Panc1 (cell line): Measurements from ENCODE around the gene GPR84. TPM values are rescaled to one million over a fixed set of nuclear protein-coding genes. Genes with fewer than 3 reads are reported as not detected.

Experiments
- ATAC-seq: fragments of 200-7000 bp; cut with Tn5 transposase; 2 replicates; pipeline ENCODE4 v1.9.1; 2020; ENCODE audit warnings: mild to moderate bottlenecking, moderate library complexity
- BruUV-seq: library from RNA; stranded (reverse); fragments of 400-500 nt; replicated peaks from 2 replicates; lab custom pipeline; 2021; lab: Mats Ljungman, UMichigan
- CTCF ChIA-PET: fragments of 300-600 bp; sonication (Branson Sonifier 250); formaldehyde crosslinking; loops from one replicate; lab custom pipeline; 2022; ENCODE audit warnings: antibody characterized with exemption; lab: Charles Lee
- POLR2A ChIA-PET: fragments of 300-600 bp; sonication (Branson Sonifier 250); formaldehyde crosslinking; loops from one replicate; lab custom pipeline; 2022; ENCODE audit warnings: antibody characterized with exemption; lab: Charles Lee
- DNase-seq: peaks from one replicate; pipeline ENCODE4 v3.0.0-alpha.2; 2010; ENCODE audit warnings: low read depth, low spot score
- H3K27ac ChIP-seq: 2 replicates; pipeline ENCODE4 v1.5.1; 2011; ENCODE audit warnings: mild to moderate bottlenecking, low read length, inconsistent platforms
- H3K27me3 ChIP-seq: fragments of 200-500 bp; sonication (Bioruptor generic); 2 replicates; pipeline ENCODE4 v1.6.0; 2014; ENCODE audit warnings: low read length, inconsistent platforms; ENCODE audit not compliant: control insufficient read depth, insufficient read depth
- H3K36me3 ChIP-seq: fragments of 200-500 bp; sonication (Bioruptor generic); 2 replicates; pipeline ENCODE4 v1.5.1; 2014; ENCODE audit warnings: inconsistent platforms, mild to moderate bottlenecking, low read length, moderate library complexity; ENCODE audit not compliant: control insufficient read depth, insufficient read depth
- H3K4me1 ChIP-seq: 2 replicates; pipeline ENCODE4 v1.5.1; 2011; ENCODE audit warnings: inconsistent platforms, mild to moderate bottlenecking, low read length, moderate library complexity; ENCODE audit not compliant: control insufficient read depth, insufficient read depth
- H3K4me3 ChIP-seq, 2 experiments: 2 replicates each; pipeline ENCODE4 v1.5.1; 2011 to 2012; ENCODE audit warnings: low read depth in 2 of 2, low read length in 2 of 2, mild to moderate bottlenecking in 2 of 2, inconsistent platforms in 1 of 2, moderate library complexity in 1 of 2
- H3K9me3 ChIP-seq: fragments of 200-500 bp; sonication (Bioruptor generic); 2 replicates; pipeline ENCODE4 v1.5.1; 2014; ENCODE audit warnings: low read depth, mild to moderate bottlenecking, inconsistent platforms, low read length, moderate library complexity; ENCODE audit not compliant: control insufficient read depth, insufficient read depth
- POLR2AphosphoS5 ChIP-seq: IDR thresholded peaks from 2 replicates; pipeline ENCODE4 v1.6.1; 2012; ENCODE audit warnings: mild to moderate bottlenecking, low read depth, low read length, moderate library complexity
- SIN3A ChIP-seq: IDR thresholded peaks from 2 replicates; pipeline ENCODE4 v1.6.1; 2012; ENCODE audit warnings: low read depth, mild to moderate bottlenecking, low read length, moderate library complexity, borderline replicate concordance; ENCODE audit not compliant: insufficient read depth
- TCF7L2 ChIP-seq: IDR thresholded peaks from 2 replicates; pipeline ENCODE4 v1.6.1; 2011; ENCODE audit warnings: mild to moderate bottlenecking, low read depth, low read length, inconsistent platforms
- in situ Hi-C: cut with HindIII; loops from 2 replicates; pipeline ENCODE4 v1.10.0; 2016; ENCODE audit warnings: low sequenced_read_pairs, low pct_unique_long_range_greater_than_20kb
- intact Hi-C: fragments of 100-400 bp; cut with micrococcal nuclease; formaldehyde crosslinking; loops from one replicate; pipeline ENCODE4 v1.10.0; 2022; ENCODE audit not compliant: unreplicated experiment
- total RNA-seq: library from RNA; stranded (reverse); gene quantifications from one replicate; pipeline ENCODE4 v1.2.1, GENCODE V29; 2021; ENCODE audit not compliant: unreplicated experiment
- TF ChIP-seq, protein P1 (sequence below), 2 experiments: IDR thresholded peaks; 2 replicates each; pipeline ENCODE4 v1.6.1; 2011 to 2012; ENCODE audit warnings: low read depth in 2 of 2, control low read depth in 1 of 2, low read length in 1 of 2, mild to moderate bottlenecking in 1 of 2, moderate library complexity in 1 of 2; ENCODE audit not compliant: insufficient read depth in 1 of 2
- TF ChIP-seq, protein P2 (sequence below): fragments of 450-650 bp; IDR thresholded peaks from 2 replicates; pipeline ENCODE4 v1.5.1; 2017; ENCODE audit warnings: mild to moderate bottlenecking

The GPR84 gene
- total RNA-seq, 1 experiment from 2014 or later, result not detected

DNA sequence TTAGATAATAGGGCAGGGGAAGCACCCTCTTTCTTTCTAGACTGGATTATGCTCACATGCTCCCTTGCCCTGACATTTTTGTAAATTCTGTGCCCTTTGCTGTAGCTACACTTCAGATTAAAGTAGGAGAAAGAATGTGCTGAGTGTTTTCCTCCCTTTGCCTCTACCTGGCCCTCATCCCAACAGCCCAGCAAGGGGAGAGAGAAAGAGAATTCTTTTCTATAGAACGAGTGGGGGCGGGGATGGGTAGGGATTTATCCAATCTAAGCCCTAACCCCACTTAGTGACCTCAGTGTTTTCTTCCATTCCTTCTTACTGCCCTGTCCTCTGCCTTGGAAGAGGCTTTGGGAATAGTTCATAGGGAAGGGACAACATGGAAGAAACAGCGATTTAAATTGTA, 13.5 kb downstream of the GPR84 start:
- CTCF ChIA-PET, result interaction anchor here (0.6 kb wide), 1 partner anchor 8 kb away, joined by 3 read pairs; no protein-coding TSS in a partner anchor
- Histone ChIP-seq H3K27ac (no peak overlapping the region), H3K36me3 (peaks cover 19% of the 10 kb centered on the region), H3K4me1 (0 out of 2 replicates have a peak, but pooled peaks cover 5% of the 10 kb centered on the region), H3K27me3 (no peaks in the 10 kb centered on the region), H3K9me3 (no peaks in the 10 kb centered on the region), H3K4me3 (no peak overlapping the region)
- in situ Hi-C loops, result no loop called here
- DNase-seq (no peak), ATAC-seq (no peak)
- TF ChIP-seq TCF7L2 (no peak), SIN3A (no peak), POLR2AphosphoS5 (no peak)
- TF ChIP-seq, protein P1, sequence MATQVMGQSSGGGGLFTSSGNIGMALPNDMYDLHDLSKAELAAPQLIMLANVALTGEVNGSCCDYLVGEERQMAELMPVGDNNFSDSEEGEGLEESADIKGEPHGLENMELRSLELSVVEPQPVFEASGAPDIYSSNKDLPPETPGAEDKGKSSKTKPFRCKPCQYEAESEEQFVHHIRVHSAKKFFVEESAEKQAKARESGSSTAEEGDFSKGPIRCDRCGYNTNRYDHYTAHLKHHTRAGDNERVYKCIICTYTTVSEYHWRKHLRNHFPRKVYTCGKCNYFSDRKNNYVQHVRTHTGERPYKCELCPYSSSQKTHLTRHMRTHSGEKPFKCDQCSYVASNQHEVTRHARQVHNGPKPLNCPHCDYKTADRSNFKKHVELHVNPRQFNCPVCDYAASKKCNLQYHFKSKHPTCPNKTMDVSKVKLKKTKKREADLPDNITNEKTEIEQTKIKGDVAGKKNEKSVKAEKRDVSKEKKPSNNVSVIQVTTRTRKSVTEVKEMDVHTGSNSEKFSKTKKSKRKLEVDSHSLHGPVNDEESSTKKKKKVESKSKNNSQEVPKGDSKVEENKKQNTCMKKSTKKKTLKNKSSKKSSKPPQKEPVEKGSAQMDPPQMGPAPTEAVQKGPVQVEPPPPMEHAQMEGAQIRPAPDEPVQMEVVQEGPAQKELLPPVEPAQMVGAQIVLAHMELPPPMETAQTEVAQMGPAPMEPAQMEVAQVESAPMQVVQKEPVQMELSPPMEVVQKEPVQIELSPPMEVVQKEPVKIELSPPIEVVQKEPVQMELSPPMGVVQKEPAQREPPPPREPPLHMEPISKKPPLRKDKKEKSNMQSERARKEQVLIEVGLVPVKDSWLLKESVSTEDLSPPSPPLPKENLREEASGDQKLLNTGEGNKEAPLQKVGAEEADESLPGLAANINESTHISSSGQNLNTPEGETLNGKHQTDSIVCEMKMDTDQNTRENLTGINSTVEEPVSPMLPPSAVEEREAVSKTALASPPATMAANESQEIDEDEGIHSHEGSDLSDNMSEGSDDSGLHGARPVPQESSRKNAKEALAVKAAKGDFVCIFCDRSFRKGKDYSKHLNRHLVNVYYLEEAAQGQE (IDR thresholded peaks at IDR 0.05; ENCODE audit: insufficient read depth in 1 of 2, low read depth in 2 of 2, low read length in 1 of 2), result no peak
- TF ChIP-seq, protein P2, sequence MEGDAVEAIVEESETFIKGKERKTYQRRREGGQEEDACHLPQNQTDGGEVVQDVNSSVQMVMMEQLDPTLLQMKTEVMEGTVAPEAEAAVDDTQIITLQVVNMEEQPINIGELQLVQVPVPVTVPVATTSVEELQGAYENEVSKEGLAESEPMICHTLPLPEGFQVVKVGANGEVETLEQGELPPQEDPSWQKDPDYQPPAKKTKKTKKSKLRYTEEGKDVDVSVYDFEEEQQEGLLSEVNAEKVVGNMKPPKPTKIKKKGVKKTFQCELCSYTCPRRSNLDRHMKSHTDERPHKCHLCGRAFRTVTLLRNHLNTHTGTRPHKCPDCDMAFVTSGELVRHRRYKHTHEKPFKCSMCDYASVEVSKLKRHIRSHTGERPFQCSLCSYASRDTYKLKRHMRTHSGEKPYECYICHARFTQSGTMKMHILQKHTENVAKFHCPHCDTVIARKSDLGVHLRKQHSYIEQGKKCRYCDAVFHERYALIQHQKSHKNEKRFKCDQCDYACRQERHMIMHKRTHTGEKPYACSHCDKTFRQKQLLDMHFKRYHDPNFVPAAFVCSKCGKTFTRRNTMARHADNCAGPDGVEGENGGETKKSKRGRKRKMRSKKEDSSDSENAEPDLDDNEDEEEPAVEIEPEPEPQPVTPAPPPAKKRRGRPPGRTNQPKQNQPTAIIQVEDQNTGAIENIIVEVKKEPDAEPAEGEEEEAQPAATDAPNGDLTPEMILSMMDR, result no peak
- intact Hi-C loops, result no loop called here
- POLR2A ChIA-PET, result no interaction called here
- BruUV-seq, result no TSS peak

DNA sequence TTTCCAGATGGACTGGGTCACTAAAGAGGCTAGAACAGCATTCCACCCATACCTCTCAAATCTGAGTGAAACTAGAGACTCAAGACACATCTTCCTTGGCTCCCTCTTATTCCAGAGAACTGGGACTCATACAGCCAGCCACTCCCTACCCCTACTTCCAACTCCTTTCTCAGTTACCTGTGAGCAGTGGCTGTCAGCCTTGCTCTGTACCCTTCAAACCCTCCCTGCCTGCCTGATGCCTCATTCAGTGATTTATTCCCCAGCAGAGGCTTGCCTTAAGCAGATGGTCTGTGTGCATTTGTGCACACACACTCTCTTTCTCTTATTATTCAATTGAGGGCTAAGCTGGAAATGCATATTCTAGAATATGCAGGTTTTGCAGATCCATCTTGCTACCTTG, 14.6 kb downstream of the GPR84 start:
- H3K4me1 ChIP-seq, result 0 out of 2 replicates have a peak, but pooled peaks cover 5% of the 10 kb centered on the region
- ATAC-seq (no peak), DNase-seq (no peak)
- POLR2A ChIA-PET, result no interaction called here
- H3K27ac ChIP-seq, result no peak overlapping the region
- CTCF ChIA-PET, result interaction anchor here (0.6 kb wide), 1 partner anchor 25 kb away, joined by 3 read pairs; the partner anchor contains the start of gene COPZ1
- no peaks in the 10 kb centered on the region for H3K27me3 ChIP-seq
- peaks cover 22% of the 10 kb centered on the region for H3K36me3 ChIP-seq
- in situ Hi-C loops (no loop called here), intact Hi-C loops (no loop called here)
- H3K4me3 ChIP-seq, result no peak overlapping the region
- no TSS peak for BruUV-seq
- TF ChIP-seq TCF7L2, result no peak
- TF ChIP-seq SIN3A, result no peak
- TF ChIP-seq, protein P2, result no peak
- no peak for TF ChIP-seq POLR2AphosphoS5
- TF ChIP-seq, protein P1 (IDR thresholded peaks at IDR 0.05; ENCODE audit: insufficient read depth in 1 of 2, low read depth in 2 of 2, low read length in 1 of 2), result no peak
- H3K9me3 ChIP-seq, result no peaks in the 10 kb centered on the region
